Breast epithelium (tissue), 4 donors: Measurements from ENCODE around the gene PHF21B. TPM values are rescaled to one million over a fixed set of nuclear protein-coding genes. Genes with fewer than 3 reads are reported as not detected.

ENCODE experiments used
- DNase-seq, 2 donors: peaks; one replicate each; pipeline ENCODE4 v3.0.0-alpha.2; 2019; ENCODE audit warnings: low spot score in 2 of 2
- H3K27ac ChIP-seq, 2 donors: fragments of 200-600 bp; sonication (generic) in 1 of 2; one replicate each; pipeline ENCODE4 v1.5.1; 2016 to 2019; ENCODE audit warnings: mild to moderate bottlenecking in 1 of 2
- H3K27me3 ChIP-seq, 2 donors: fragments of 200-600 bp; sonication (generic) in 1 of 2; one replicate each; pipeline versions ENCODE4 v1.5.1 to v1.6.0; 2017 to 2019; ENCODE audit warnings: control low read depth in 1 of 2, mild to moderate bottlenecking in 1 of 2
- H3K36me3 ChIP-seq: fragments of 200-600 bp; one replicate; pipeline ENCODE4 v1.5.1; 2019
- H3K4me1 ChIP-seq, 2 donors: fragments of 200-600 bp; sonication (generic); one replicate each; pipeline ENCODE4 v1.5.1; 2016 to 2019; ENCODE audit warnings: control low read depth in 1 of 2
- H3K4me3 ChIP-seq, 3 donors: fragments of 200-600 bp; sonication (generic); 1 replicate in 2 of 3; 2 replicates in 1 of 3; pipeline ENCODE4 v1.5.1; 2016 to 2019; ENCODE audit warnings: mild to moderate bottlenecking in 3 of 3, moderate library complexity in 2 of 3
- H3K9me3 ChIP-seq, 2 donors: fragments of 200-600 bp; sonication (generic) in 1 of 2; one replicate each; pipeline ENCODE4 v1.5.1; 2016 to 2019; ENCODE audit warnings: control low read depth in 1 of 2
- CTCF ChIP-seq, 3 donors: fragments of 450-650 bp; IDR thresholded peaks; one replicate each; pipeline ENCODE4 v1.5.1; 2016 to 2017; ENCODE audit warnings: antibody characterized with exemption in 3 of 3, mild to moderate bottlenecking in 3 of 3, moderate library complexity in 3 of 3
- POLR2A ChIP-seq: fragments of 450-650 bp; IDR thresholded peaks from one replicate; pipeline ENCODE4 v1.6.1; 2016; ENCODE audit warnings: antibody characterized with exemption, mild to moderate bottlenecking, moderate library complexity
- POLR2AphosphoS5 ChIP-seq, 3 donors: sonication (generic); formaldehyde crosslinking; IDR thresholded peaks; one replicate each; pipeline ENCODE4 v1.6.1; 2017; ENCODE audit warnings: antibody characterized with exemption in 3 of 3
- intact Hi-C: fragments of 100-400 bp; cut with DNase I; formaldehyde crosslinking; loops from one replicate; pipeline ENCODE4 v1.15.1; 2023; ENCODE audit warnings: low total_unique reads
- total RNA-seq, 3 donors: library from RNA; depleted of rRNA; stranded (reverse); fragments of >200 nt; gene quantifications; one replicate each; pipeline ENCODE4 v1.1.0, GENCODE V29; 2016

Gene PHF21B
- total RNA-seq, 3 donors from 2014 or later = 3.6 to 4.1 TPM; not detected in 1

DNA sequence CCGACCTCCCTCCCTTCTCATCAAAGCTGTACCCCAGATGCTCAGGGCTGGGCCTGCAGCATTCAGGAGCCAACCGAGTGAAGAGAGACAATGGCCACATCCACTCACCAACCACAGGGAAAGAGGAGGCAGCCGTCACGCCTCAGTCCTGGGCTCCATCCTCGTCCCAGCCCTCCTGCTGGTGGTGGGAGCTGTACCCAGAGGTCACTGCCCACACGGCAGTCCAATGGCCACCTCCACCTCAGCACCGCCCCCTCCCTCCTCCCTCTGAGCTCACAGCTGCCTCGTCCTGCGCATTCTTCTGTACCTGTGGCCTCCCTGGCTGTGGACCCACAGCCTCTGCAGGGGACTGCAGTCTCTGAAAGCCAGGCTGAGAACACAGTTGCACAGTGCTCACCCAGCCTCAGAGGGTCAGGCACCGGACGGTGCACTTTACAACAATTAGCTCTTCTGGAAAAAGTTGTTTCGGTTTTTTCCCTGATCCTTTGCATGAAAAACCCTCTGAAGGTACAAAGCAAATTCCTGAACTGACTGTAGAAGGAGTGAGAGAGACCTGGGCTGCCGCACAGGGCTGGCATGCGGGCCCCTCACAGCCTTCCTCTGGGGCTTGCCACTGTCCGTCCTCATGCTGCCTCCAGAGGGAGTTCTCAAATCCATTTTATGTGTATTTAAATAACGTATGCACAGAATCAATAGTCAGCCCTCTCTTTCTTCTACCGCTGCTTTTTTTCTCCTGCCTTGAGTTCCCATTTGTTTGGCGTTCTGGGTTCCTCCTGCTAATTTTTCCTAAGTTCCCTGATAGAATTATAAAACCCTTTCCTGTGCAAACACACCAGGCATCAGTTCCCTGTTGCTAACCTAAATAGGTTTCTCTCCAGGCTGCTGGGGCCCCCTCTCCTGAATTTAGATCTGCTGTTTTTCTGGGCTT is 52.7 kb downstream of the PHF21B start:
- Histone ChIP-seq H3K36me3 (no peaks in the 10 kb centered on the region), H3K4me1 (no peaks in the 10 kb centered on the region), H3K27ac (no peak overlapping the region), H3K27me3 (no peaks in the 10 kb centered on the region), H3K9me3 (no peaks in the 10 kb centered on the region), H3K4me3 (no peak overlapping the region)
- DNase-seq = no peak
- TF ChIP-seq POLR2A = no peak
- TF ChIP-seq CTCF (IDR thresholded peaks at IDR 0.05) = no peak
- no peak for TF ChIP-seq POLR2AphosphoS5 (IDR thresholded peaks at IDR 0.05)
- intact Hi-C loops = loop anchor here (5.0 kb wide), 1 partner anchor 875 kb away; no protein-coding TSS in a partner anchor

- H3K9me3 ChIP-seq = peaks cover 0 to 4% of the 10 kb centered on the region in 2 donors
Measured at GRCh38 chr22:44955102-44955501, 54.7 kb downstream of the PHF21B start.

DNA sequence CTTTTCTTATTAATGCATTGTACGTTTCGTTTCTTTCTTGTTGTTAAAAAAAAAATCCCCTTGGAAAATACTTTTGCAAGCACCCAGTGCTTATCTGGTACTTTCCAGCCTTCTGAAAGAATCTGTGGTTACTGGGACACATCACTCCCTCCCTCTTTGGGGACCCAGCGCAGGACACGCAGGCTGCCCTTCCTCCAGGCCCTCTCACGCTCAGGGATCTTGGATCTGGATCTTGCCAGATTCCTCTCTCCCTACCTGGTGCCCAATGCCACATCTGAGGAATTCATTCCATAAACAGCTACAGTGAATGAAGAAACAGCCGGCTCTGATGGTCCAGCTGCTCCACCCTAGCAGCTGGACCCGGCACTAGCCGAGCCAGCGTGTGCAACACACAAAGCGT is 55.7 kb downstream of the PHF21B start:
- intact Hi-C loops = no loop called here
- H3K9me3 ChIP-seq = peaks cover 0 to 4% of the 10 kb centered on the region in 2 donors
- no peak for TF ChIP-seq POLR2AphosphoS5 (IDR thresholded peaks at IDR 0.05)
- no peak for TF ChIP-seq POLR2A
- TF ChIP-seq CTCF (IDR thresholded peaks at IDR 0.05) = no peak
- no peak overlapping the region for H3K27ac ChIP-seq
- DNase-seq = no peak
- no peak overlapping the region for H3K4me3 ChIP-seq
- no peaks in the 10 kb centered on the region for H3K27me3 ChIP-seq
- no peaks in the 10 kb centered on the region for H3K36me3 ChIP-seq
- H3K4me1 ChIP-seq = no peaks in the 10 kb centered on the region

More at GRCh38 chr22:44955102-44955501, 54.7 kb downstream of the PHF21B start:
- intact Hi-C loops = loop anchor here (5.0 kb wide), 1 partner anchor 877 kb away; no protein-coding TSS in a partner anchor
- no peak for DNase-seq
- H3K27me3 ChIP-seq = no peaks in the 10 kb centered on the region
- no peaks in the 10 kb centered on the region for H3K36me3 ChIP-seq
- TF ChIP-seq POLR2A = no peak
- no peak for TF ChIP-seq CTCF (IDR thresholded peaks at IDR 0.05)
- no peak for TF ChIP-seq POLR2AphosphoS5 (IDR thresholded peaks at IDR 0.05)
- H3K4me1 ChIP-seq = no peaks in the 10 kb centered on the region
- H3K4me3 ChIP-seq = no peak overlapping the region
- H3K27ac ChIP-seq = no peak overlapping the region

- Histone ChIP-seq H3K4me1 (no peaks in the 10 kb centered on the region), H3K9me3 (peaks cover 0 to 4% of the 10 kb centered on the region in 2 donors), H3K4me3 (no peak overlapping the region), H3K36me3 (no peaks in the 10 kb centered on the region), H3K27me3 (no peaks in the 10 kb centered on the region), H3K27ac (no peak overlapping the region)
- TF ChIP-seq POLR2A (no peak), POLR2AphosphoS5 (IDR thresholded peaks at IDR 0.05) (no peak), CTCF (IDR thresholded peaks at IDR 0.05) (no peak)
- intact Hi-C loops = no loop called here
- DNase-seq = no peak
Measured at GRCh38 chr22:44952863-44953746, 56.7 kb downstream of the PHF21B start.
